Fibroblast of skin of back (primary cell): ENCODE data around the gene MEIOC.

Experiments used
- DNase-seq: peaks from one replicate; pipeline ENCODE4 v3.0.0-alpha.2; 2013

MEIOC gene

GRCh38 chr17:44708401-44709263 lies 52.4 kb downstream of the MEIOC start, which contains the start of gene DBF4B:
Gene DBF4B (plus strand): TSS chr17:44708665. CDS start chr17:44708821, 156 bp downstream.
- peak; percentile 95 for DNase-seq

GRCh38 chr17:44719444-44719843 lies 63.2 kb downstream of the MEIOC start:
- DNase-seq, result no peak

- no peak for DNase-seq
These were observed 66.0 kb downstream of the MEIOC start for GRCh38 chr17:44722254-44722653.
